GDM1 (cell line): ENCODE data around the gene CAB39.
"Not testable (repeated sequence)": the region's sequence is repeated elsewhere in the genome, so short reads cannot be mapped to it uniquely, and the experiment has no call there.

ENCODE experiments used
- DNase-seq: peaks from one replicate; lab custom pipeline; 2025; lab: John Stamatoyannopoulos, UW

CAB39 gene

DNA sequence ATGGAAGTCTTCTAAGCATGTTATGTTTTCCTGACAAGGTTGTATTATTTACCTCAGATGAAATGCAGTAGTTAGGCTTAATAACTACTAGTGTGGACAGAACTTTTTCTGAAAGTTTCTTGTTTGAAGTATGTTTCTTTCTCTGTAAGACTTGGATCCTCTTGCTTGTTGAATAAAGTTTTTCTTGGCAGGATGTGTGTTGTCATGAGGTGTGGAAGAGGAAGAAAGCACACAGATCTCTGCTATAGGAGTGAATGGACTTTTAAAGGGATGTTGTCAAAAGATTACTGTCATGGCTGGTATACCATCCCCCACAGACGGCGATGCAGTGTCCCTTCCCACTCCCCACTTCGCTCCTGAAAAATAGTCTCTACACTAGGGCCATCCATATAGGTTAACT is 2.6 kb downstream of the CAB39 start:
- no peak for DNase-seq

DNA sequence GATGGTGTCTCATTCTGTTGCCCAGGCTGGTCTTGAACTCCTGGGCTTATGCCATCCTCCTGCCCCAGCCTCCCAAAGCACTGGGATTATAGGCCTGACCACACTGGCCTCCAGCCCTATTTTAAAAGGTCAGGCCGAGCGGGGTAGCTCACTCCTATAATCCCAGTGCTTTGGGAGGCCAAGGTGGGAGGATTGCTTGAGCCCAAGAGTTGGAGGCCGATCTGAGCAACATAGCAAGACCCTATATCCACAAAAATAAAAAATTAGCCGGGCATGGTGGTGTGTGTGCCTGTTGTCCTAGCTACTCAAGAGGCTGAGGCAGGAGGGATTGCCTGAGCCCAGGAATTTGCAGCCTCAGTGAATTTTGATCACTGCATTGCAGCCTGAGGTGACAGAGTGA is 3.9 kb downstream of the CAB39 start:
- no peak for DNase-seq

DNA sequence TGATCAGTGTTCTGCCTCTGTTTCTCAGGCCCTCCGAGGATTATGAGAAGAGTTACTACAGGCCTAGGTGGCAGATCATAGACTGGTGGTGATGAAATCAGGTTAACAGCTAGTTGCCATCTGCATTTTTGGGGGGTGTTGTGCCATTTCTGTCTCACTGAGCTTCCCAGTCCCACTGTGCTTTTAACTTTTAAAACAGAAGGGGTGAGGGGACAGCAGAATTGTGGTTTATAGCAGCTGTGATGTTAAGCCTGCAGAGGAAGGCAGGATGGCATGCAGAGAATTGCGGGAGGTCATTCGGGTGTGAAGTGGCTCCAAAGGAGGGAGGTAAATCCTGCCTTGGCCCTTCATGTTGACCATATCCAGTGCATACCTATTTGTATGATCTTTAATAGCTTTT is 5.0 kb downstream of the CAB39 start:
- DNase-seq: no peak

DNA sequence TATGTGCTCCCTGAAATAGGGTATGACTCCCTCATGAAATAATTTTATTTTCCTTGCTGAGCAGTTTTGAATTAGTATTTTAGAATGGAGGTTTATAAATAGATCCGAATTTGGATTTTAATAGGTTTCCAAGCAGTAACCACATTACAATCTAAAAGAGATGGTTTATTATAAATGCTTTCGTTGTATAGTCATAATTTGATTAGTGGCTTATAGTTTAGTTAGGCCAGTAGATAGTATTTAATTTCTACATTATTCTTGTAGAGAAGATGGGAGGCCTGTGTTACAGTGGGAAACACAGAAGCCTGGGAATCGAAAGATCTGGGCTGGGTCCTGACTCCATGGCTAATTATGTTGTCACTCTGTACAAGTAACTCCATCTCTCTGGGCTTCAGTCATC is 6.7 kb downstream of the CAB39 start:
- DNase-seq: no peak

DNA sequence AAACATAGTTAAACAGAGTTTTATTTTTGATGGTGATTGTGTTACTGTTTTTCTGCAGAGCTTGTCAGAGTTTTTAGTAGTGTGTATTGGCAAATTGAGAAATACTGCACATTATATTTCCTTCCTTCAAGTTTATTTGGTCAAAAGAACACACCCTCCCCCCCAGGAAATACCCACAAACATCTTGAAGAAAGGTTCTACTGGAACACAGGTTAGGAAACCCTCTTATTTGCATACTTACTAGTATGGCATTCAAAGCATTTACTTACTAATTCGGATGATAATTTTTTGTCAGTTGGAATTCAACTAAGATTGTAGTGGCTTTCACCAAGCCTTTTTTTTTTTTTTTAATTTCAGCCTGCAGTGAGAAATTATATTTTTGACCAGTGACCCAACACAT is 9.1 kb downstream of the CAB39 start:
- DNase-seq: no peak

DNA sequence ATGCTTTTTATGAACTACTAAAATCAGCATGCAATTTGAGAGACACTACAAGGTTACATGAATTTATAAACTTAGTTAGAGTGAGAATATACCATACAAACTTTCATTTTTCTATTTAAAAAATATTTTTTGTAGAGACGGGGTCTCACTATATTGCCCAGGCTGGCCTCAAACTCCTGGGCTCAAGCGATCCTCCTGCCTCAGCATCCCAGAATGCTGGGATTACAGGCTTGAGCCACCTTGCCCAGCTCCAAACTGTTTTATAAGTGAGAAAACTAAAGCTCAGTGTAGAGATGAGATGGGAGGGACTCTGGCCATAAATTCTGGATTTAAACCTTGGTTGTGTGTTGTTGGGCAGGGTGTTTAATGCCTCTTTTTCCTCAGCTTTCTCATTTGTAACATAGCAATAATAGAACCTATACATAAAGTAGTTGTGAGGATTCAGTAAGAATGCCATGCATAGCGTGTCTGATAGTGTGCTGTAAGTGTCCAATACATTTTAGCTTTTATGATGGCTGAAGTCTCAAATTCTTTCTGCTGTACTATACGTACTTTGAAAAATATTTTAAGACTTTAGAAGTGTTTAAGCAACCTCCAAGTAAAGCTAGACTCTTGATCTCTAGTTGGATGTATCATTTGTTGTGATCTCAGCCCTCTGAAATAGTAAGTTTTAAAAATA is 9.7 kb downstream of the CAB39 start:
- DNase-seq: no peak

DNA sequence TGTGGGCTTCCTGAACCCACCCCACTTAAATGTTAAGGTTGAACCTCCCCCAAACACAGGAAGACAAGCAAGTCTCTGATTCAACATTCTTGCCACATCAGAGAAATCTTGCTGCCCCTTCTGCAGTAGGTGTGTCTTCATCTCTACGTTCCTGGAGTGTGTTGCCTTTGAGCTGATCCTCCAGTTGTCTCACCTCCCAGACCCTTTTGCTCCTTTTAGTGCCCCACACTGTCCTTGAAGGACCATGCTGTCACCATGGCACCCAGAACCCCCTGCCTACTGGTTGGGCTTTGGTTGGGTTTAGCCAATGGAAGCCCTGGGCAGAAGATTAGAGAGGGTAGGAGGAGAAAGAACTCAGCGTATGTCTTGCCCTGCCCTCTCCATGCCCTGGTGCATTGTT is 10.7 kb downstream of the CAB39 start:
- no peak for DNase-seq

DNA sequence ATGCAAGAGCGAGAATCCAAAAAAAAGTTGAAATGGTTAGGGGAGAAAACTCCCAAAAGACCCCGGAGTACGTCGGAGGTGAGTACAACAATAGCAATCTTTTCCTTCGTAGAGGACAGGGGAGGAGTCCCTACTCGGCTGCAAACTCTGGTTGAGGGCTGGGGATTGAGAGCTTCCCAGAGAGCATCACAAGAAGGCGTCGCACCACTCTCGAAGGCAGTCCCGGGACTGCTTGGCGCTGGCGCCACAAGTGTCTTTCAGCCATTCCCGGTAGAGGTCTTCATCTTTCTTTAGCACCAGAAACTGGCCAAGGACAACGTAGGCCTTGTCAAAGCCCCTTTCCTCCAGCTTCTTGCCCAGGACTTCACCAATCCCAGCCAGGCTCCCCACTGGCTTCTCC is 12.3 kb downstream of the CAB39 start:
- DNase-seq: not testable (repeated sequence)

DNA sequence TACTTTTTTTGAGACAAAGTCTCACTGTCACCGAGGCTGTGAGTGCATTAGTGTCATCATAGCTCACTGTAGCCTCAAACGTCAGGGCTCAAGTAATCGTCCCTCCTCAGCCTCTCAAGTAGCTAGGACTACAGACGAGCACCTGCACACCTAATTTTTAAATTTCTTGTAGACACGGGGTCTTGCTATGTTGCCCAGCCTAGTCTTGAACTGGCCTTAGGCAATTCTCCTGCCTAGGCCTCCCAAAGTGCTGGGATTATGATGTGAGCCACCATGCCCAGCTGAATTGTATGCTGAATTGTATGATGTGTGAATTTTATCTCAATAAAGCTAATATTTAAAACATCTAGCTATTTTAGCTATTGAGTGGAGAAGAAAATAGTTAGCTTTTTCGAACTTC is 18.9 kb downstream of the CAB39 start:
- DNase-seq: no peak

DNA sequence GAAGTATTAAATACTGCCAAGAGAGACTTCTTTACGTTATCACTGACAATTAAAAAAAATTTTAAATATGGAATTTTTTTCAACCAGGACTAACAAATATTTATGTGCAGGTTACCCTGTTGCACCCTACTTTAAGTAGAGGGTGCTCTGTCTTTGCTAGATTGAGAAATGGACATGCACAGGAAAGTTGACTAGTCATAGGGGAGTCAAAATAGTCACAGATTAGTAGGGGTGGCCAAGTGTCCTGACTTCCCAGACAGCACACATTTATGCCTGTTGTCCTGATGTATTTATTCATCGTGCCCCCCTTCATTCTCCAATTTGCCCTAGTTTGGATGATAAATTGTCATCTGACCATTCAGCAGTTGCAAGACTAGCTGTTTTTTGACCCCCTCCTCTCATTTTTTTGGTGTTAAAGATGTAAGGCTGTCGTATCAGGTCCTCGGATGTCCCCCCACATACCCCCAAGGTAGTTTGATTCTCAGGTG is 20.3 kb downstream of the CAB39 start:
- no peak for DNase-seq

DNA sequence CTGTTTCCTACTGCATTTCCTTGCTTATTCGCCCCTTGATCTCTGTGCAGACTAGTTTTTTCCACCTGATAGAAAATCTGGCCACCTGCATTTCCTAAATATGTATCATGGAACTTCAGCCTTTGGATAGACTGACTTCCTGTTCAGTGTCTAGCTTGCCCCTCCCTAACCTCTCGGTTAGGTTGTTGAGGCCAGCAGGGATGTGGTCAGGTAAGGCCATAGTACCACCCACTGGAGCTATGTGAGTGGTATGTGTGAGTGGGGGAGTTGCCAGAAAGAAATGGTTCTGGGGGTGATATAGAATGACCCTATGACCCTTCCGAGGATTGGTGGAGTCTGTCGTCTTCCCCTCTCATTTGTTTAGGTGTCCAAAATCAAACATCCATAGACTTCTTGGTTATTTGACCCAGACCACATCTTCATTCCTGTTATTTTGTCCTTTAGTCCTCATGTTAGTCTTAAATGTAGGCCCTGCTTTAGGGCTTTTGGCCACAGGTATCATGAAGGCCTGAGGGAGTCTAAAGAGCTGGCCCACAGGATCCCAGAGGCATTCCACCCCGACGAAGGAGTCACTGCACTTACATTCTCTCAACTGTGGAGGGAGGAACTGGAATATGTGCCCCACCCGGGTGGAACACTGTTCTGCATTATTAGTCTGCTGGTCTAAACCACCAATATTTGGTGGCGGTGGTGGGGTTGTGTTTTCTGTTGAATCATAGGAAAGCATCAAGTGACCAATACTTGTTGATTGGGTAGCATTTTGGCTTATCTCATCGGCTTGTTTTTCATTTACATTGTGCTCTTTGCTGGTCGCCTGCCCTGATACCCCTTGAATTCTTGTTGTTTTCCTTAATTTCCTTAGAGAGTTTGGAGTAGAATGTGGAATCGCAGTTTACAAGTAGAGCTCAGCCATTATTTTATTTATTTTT is 21.9 kb downstream of the CAB39 start:
- DNase-seq: no peak

DNA sequence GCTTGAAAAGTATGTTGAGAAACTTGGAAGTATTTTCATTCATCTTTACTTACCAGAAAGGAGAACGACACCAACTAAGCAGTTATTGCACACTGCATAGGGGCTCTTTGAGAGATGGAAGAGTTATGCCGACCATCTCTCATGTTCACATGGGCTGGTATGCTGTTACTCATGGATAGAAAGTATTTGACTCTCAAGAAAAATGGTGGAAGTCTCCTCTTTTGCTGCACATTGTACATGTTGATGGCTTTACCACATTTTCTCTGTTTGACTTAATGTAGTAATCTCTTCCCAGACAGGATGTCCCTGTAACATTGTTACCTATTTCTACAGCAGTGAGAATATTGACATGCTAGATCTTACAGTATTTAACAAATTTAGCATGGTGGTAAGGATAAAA is 23.2 kb downstream of the CAB39 start:
- no peak for DNase-seq

DNA sequence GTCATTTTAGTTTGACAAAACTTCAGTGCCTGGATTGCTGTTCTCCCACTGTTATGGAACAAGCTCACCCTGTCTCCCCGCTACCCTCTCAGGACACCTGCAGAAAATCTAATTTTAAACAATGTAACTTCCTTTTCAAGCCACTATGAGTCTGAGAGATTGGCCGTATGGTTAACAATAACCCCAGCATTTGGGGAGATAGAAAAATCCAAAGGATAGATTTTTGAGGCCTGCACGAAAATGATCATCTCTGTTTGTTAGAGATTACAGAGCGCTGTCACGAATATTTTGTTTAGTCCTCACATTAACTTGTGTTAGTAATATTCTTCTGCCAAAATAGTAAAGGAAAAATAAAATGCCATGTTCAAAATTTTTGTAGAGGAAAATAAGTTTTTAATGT is 24.7 kb downstream of the CAB39 start:
- no peak for DNase-seq

DNA sequence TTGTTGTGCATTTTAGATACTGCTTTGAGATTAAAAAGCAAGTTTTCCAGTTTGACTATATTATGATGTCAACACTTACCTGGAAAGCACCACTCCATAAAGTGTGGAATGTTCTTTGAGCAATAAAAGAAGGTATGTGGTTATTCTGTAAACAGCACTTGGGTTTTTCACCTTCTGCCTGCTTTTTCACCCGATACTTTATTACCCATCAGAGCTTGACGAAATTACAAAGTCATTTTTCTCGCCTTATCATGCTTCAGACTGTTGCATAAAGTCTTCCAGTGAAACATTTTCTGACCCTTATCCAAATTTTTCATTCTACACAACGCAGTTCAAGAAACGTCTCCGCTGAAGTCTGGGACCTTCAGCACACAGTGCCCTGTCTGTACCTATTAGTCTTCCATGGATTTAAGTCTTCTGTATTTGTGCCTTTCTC is 25.2 kb downstream of the CAB39 start:
- no peak for DNase-seq

DNA sequence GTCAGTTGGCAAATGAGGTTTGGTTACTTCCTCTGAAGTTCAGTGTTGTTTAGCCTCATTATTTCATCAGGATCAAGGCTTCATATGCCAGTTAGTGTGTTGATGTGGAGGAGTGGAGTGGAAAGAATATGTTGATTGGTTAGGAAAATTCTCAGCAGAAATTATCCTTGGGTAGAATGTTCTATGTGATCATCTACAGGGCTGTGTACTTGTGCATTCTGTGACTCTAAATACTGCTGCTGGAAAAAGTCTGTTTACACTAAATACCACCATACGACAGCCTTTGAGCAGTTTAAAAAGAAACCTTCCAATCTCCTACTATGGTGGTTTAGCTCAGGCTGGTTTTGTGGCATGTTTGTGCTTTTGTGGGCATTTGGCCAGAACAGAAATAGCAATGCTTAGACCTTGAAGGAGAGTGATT is 25.8 kb downstream of the CAB39 start:
- DNase-seq: no peak

DNA sequence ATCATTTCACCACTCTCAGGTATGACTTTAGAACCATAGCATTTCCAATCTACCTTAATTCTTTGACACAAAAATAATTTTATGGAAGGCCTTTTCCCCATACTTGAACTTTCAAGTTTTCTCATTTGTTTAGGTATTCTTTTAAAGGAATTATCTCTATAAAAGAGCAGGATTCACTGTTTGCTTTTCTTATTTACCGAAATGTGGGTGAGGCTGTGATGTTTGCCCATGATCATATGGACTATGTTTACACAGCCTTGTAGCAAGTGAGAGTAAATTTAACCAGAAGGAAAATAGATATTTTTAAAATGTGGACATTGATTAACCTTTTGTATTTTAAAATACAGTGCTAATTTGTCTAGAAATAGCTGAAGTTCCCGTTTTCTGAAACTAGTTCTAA is 26.3 kb downstream of the CAB39 start:
- no peak for DNase-seq

DNA sequence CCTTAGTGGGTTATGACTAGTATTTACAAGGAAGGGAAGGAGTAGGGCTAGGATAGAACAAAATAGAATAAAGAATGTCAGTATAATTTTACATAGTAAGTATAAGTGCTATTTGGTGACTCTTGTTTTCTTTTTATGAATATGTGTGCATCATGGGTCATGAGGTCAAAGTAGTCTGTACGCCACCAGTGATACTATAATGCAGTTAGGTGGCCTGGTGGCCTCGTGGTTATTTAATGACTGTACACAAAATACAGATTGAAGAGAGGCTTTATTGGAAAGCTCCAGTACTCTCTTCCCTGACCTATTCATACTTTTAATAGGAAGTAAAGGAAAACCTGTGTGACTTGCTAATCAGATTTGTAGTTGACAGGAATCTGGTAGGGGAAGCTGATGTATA is 27.3 kb downstream of the CAB39 start:
- no peak for DNase-seq

DNA sequence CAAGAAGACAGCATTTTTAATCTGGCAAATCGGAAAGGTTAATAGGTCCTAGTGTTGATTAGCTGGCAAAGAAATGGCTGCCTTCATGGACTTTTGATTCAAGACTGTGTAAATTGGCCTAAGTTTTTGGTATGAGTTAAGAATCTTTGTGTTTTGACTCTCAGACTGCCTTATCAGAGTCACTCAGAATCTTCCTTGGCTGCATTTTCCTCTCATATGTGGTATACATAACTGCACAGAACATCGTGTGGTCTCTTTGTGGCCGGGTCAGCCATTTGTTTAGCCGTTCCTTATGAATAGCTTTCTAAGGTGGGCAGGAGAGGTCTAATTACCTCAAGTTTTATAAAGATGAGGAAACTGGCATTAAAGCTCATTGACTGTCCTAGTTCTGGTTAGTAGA is 30.1 kb downstream of the CAB39 start:
- DNase-seq: no peak

DNA sequence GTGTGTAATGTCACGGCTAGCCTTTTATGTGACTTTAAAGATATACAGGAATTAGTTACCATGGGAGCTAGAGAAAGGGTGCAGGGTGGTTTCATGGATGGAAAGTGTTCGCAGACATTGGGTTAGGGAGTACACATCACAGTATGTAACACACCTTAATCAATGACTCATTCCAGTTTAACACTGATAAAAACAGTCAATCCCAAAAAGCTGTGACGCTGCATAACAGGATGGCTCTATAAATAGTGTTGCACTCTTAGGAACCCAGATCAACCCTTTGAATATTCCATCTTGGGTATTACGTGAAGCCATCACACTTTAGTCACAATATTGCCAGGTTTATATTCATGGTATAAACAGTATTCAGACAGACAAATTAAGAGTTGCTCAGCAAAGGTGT is 33.6 kb downstream of the CAB39 start:
- no peak for DNase-seq

DNA sequence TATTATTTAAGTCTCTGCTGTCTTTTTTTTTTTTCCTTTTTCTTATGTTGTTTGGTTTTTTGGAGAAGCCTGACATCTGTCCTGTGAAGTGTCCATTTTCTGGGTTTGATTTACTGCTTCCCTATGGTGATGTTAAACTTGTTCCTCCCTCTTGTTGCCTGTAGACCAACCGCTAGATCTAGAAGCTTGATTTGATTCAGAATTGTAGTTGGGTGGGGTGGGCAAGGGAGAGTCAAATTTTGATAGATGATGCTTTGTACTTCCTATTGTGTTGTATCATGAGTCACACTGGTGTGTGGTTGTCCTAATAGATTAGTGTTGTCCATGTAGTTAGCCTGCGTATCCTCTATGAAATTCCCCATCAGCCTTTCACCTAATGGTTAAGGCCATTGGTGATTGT is 35.4 kb downstream of the CAB39 start:
- no peak for DNase-seq

DNA sequence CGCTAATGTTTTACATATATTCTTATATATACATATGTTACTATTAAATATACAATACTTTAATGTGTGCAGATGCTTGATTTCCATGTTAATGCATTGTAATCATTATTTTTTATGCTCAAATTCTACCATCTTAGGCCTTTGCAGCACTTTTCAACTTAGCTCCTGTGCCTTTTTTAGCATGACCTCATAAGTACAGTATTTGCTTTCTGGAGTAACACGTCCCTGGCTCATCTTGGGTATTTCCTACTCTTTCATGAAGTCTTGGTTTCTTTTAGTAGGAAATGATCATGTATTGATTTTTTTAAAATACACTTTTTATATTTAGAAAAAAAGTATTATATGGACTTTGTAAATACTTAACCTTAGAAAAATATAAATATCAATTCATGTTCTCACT is 36.5 kb downstream of the CAB39 start:
- no peak for DNase-seq

DNA sequence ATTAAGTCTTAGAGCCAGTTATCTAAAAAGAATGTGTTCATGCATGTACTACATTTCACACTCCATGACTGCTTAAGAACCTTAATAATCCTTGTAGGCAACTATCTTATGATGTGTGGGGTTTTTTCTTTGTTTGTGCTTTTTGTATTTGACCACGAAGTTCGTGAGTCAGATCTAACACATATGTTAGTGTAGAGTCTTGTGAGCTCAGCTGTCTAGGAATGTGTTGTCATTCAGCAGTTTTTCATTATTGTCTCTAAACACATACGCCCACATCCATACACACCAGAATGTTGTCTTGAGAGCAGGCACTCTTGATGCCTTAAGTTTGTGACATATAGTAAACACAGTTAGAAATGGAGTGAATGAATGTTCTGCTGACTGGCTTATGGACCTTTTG is 38.4 kb downstream of the CAB39 start:
- DNase-seq: no peak

DNA sequence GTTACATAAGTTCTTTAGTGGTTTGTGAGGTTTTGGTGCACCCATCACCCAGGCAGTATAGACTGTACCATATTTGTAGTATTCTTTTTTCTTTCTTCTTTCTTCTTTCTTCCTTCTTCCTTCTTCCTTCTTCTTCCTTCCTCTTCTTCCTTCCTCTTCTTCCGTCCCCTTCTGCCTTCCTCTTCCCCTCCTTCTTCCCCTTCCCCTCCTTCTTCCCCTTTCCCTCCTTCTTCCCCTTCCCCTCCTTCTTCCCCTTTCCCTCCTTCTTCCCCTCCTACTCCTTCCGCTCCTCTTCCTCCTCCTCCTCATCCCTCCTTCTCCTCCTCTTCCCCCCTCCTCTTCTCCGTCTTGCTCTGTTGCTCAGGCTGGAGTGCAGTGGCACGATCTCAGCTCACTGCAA is 41.6 kb downstream of the CAB39 start:
- no peak for DNase-seq
